Smooth muscle cell (in vitro differentiated cells): ENCODE measurements around the gene CPTP. TPM values are rescaled to one million over a fixed set of nuclear protein-coding genes. Genes with fewer than 3 reads are reported as not detected.

Source experiments
- DNase-seq: peaks from one replicate; lab custom pipeline; 2025; ENCODE audit not compliant: unreplicated experiment; lab: John Stamatoyannopoulos, UW
- H2AFZ ChIP-seq: fragments of 200-600 bp; sonication (generic); 2 replicates; pipeline ENCODE4 v1.6.0; 2016; ENCODE audit warnings: antibody characterized with exemption, low read depth, mild to moderate bottlenecking
- H3F3A ChIP-seq: fragments of 200-600 bp; sonication (generic); 2 replicates; pipeline ENCODE4 v1.6.0; 2017; ENCODE audit warnings: antibody characterized with exemption, low read depth
- H3K27ac ChIP-seq: fragments of 200-600 bp; sonication (generic); 2 replicates; pipeline ENCODE4 v1.5.1; 2016; ENCODE audit warnings: low read depth, mild to moderate bottlenecking
- H3K27me3 ChIP-seq: fragments of 200-600 bp; sonication (generic); 2 replicates; pipeline ENCODE4 v1.6.1; 2016; ENCODE audit warnings: low read depth, mild to moderate bottlenecking
- H3K36me3 ChIP-seq: fragments of 200-600 bp; sonication (generic); 2 replicates; pipeline ENCODE4 v1.5.1; 2016; ENCODE audit warnings: low read depth
- H3K4me1 ChIP-seq: fragments of 200-600 bp; sonication (generic); 2 replicates; pipeline ENCODE4 v1.5.1; 2016; ENCODE audit warnings: low read depth
- H3K4me2 ChIP-seq: fragments of 200-600 bp; sonication (generic); 2 replicates; pipeline ENCODE4 v1.6.0; 2016; ENCODE audit warnings: mild to moderate bottlenecking
- H3K4me3 ChIP-seq: fragments of 200-600 bp; sonication (generic); 2 replicates; pipeline ENCODE4 v1.5.1; 2016; ENCODE audit warnings: mild to moderate bottlenecking
- H3K79me2 ChIP-seq: fragments of 200-600 bp; sonication (generic); 2 replicates; pipeline ENCODE4 v1.6.0; 2016; ENCODE audit warnings: low read depth, mild to moderate bottlenecking
- H3K9ac ChIP-seq: fragments of 200-600 bp; sonication (generic); 2 replicates; pipeline ENCODE4 v1.6.0; 2016; ENCODE audit warnings: low read depth
- H3K9me3 ChIP-seq: fragments of 200-600 bp; sonication (generic); replicated peaks from 2 replicates; pipeline ENCODE4 v1.5.1; 2016; ENCODE audit warnings: low read depth
- H4K20me1 ChIP-seq: fragments of 200-600 bp; sonication (generic); 2 replicates; pipeline ENCODE4 v1.6.0; 2016; ENCODE audit warnings: low read depth
- CTCF ChIP-seq: fragments of 200-600 bp; sonication (generic); IDR thresholded peaks from 2 replicates; pipeline ENCODE4 v1.5.1; 2017; ENCODE audit warnings: borderline replicate concordance, mild to moderate bottlenecking, antibody characterized with exemption; ENCODE audit not compliant: insufficient read depth, poor library complexity, severe bottlenecking
- WGBS: methylation state at CpG from one replicate; pipeline ENCODE4 v1.1.7; 2016; ENCODE audit warnings: low lambda C conversion rate; 5-methylcytosine and 5-hydroxymethylcytosine counted together
- polyA plus RNA-seq: library from polyadenylated mRNA; unstranded; fragments of >200 nt; fragmentation: Nextera tagmentation; extraction: Ambion mirVana; gene quantifications from 2 replicates; pipeline ENCODE4 v1.2.1, GENCODE V29; 2016
- total RNA-seq: library from RNA; depleted of rRNA; stranded (reverse); fragments of >200 nt; gene quantifications from 2 replicates; pipeline ENCODE4 v1.2.3, GENCODE V29; 2014

The CPTP gene
- total and polyA plus RNA-seq, 2 experiments from 2014 or later = 16.2 to 34.3 TPM

GRCh38 chr1:1310109-1310385 lies 14.6 kb upstream of the CPTP start:
- Histone ChIP-seq H3K79me2 (peaks cover 30% of the 10 kb centered on the region), H3K4me2 (peak overlapping the region; percentile 99), H3K27ac (peak overlapping the region; percentile 63)

GRCh38 chr1:1310476-1311053 lies 14.0 kb upstream of the CPTP start:
- WGBS = 87% methylated on average over 20 of the region's 21 CpGs
- Histone ChIP-seq H3K27me3 (no peaks in the 10 kb centered on the region), H3K4me1 (peaks cover 25% of the 10 kb centered on the region), H3K9ac (no peak overlapping the region), H4K20me1 (peaks cover 72% of the 10 kb centered on the region), H3F3A (peaks cover 4% of the 10 kb centered on the region), H3K27ac (peak overlapping the region; percentile 63), H3K4me3 (no peak overlapping the region), H2AFZ (no peak overlapping the region), H3K4me2 (no peak overlapping the region), H3K36me3 (no peaks in the 10 kb centered on the region), H3K79me2 (peaks cover 26% of the 10 kb centered on the region), H3K9me3 (no peaks in the 10 kb centered on the region)
- no peak for DNase-seq
- no peak for TF ChIP-seq CTCF

More at GRCh38 chr1:1310109-1310385, 14.6 kb upstream of the CPTP start:
- Histone ChIP-seq H4K20me1 (peaks cover 72% of the 10 kb centered on the region), H3K4me3 (no peak overlapping the region), H3F3A (peaks cover 4% of the 10 kb centered on the region), H3K27me3 (no peaks in the 10 kb centered on the region), H3K9ac (no peak overlapping the region), H3K36me3 (no peaks in the 10 kb centered on the region), H3K9me3 (no peaks in the 10 kb centered on the region), H3K4me1 (peaks cover 30% of the 10 kb centered on the region), H2AFZ (no peak overlapping the region)
- 86% methylated on average over 3 of the region's 3 CpGs for WGBS
- no peak for DNase-seq
- TF ChIP-seq CTCF = no peak

GRCh38 chr1:1311107-1312104 lies 13.2 kb upstream of the CPTP start:
- no peak overlapping the region for H3K4me2 ChIP-seq
- H4K20me1 ChIP-seq = peaks cover 71% of the 10 kb centered on the region

More at GRCh38 chr1:1311107-1312104, 13.2 kb upstream of the CPTP start:
- H3K4me3 ChIP-seq = no peak overlapping the region
- no peaks in the 10 kb centered on the region for H3K9me3 ChIP-seq
- no peaks in the 10 kb centered on the region for H3K36me3 ChIP-seq
- TF ChIP-seq CTCF = no peak
- WGBS = 96% methylated on average over 22 of the region's 22 CpGs
- H2AFZ ChIP-seq = no peak overlapping the region
- H3K79me2 ChIP-seq = peaks cover 18% of the 10 kb centered on the region
- no peak for DNase-seq
- H3F3A ChIP-seq = peaks cover 4% of the 10 kb centered on the region
- H3K27me3 ChIP-seq = no peaks in the 10 kb centered on the region
- H3K27ac ChIP-seq = no peak overlapping the region
- no peak overlapping the region for H3K9ac ChIP-seq
- H3K4me1 ChIP-seq = peaks cover 17% of the 10 kb centered on the region
